GM12878 (cell line): ENCODE results near the gene CRIM1.

Source experiments
- EZH2 ChIP-seq: IDR thresholded peaks from 2 replicates; pipeline ENCODE4 v1.6.1; 2012; ENCODE audit warnings: low read depth, mild to moderate bottlenecking, control low read depth, inconsistent platforms, low read length, borderline replicate concordance; ENCODE audit not compliant: control insufficient read depth
- NBN ChIP-seq: fragments of 450-650 bp; IDR thresholded peaks from 2 replicates; pipeline ENCODE4 v1.6.1; 2016
- USF1 ChIP-seq: IDR thresholded peaks from 2 replicates; pipeline ENCODE4 v1.6.1; 2011; ENCODE audit warnings: borderline replicate concordance, low read depth, mild to moderate bottlenecking, moderate library complexity, mixed read lengths, low read length; ENCODE audit not compliant: insufficient read depth; ENCODE audit errors: extremely low read length
- TF ChIP-seq, protein P1 (sequence below), 3 experiments: IDR thresholded peaks in 2 of 3; conservative IDR thresholded peaks in 1 of 3; 2 replicates each; pipeline ENCODE4 v1.5.1; 2011; ENCODE audit warnings: low read depth in 3 of 3, low read length in 3 of 3, mild to moderate bottlenecking in 3 of 3, control low read depth in 2 of 3, moderate library complexity in 2 of 3, inconsistent platforms in 1 of 3, mixed read lengths in 1 of 3; ENCODE audit not compliant: control insufficient read depth in 2 of 3, insufficient read depth in 1 of 3; ENCODE audit errors: extremely low read depth in 1 of 3

DNA sequence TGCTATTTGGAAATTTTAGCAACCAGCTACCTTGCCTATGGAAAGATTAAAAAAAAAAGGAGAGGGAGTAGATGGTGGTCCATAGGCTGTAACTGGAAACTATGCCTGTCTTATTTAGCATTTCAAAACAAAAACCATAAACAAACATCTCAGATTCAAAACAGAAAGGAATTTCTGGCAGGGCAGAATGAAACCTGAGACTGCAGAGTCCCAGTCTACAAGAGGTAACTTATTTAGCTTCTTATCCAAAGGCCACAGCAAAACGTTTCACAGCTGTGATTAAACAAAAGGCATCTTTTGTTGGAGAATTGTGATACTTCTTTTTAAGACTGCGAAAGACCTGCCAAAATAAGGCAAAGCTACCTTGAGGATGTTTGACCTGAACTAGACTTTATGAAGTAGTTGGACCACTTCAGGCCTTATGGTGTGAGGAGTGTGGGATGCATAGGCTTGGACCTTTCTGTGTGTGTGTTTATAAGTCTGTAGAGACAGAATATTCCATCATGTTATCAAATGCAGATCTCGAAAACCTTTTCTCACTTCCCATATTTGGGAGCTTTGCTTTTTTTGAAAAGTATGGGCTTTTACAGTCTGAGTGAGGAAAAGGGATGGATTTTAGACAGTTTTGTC is 11.0 kb downstream of the CRIM1 start:
- no peak for TF ChIP-seq USF1
- TF ChIP-seq, protein P1, sequence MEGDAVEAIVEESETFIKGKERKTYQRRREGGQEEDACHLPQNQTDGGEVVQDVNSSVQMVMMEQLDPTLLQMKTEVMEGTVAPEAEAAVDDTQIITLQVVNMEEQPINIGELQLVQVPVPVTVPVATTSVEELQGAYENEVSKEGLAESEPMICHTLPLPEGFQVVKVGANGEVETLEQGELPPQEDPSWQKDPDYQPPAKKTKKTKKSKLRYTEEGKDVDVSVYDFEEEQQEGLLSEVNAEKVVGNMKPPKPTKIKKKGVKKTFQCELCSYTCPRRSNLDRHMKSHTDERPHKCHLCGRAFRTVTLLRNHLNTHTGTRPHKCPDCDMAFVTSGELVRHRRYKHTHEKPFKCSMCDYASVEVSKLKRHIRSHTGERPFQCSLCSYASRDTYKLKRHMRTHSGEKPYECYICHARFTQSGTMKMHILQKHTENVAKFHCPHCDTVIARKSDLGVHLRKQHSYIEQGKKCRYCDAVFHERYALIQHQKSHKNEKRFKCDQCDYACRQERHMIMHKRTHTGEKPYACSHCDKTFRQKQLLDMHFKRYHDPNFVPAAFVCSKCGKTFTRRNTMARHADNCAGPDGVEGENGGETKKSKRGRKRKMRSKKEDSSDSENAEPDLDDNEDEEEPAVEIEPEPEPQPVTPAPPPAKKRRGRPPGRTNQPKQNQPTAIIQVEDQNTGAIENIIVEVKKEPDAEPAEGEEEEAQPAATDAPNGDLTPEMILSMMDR (IDR thresholded peaks at IDR 0.05 in 2 of 3, conservative IDR thresholded peaks at IDR 0.05 in 1 of 3; ENCODE audit: control insufficient read depth in 2 of 3, extremely low read depth in 1 of 3, insufficient read depth in 1 of 3, low read depth in 3 of 3, low read length in 3 of 3) = no peak
- no peak for TF ChIP-seq EZH2
- TF ChIP-seq NBN = no peak
